ENCODE measurements around the gene ARHGAP44.
A peak's percentile ranks its signal among the peaks of the same experiment; 100 is the strongest.

Gene ARHGAP44

GRCh38 chr17:12998461-12998860 lies 209.2 kb downstream of the ARHGAP44 start:
- DNase-seq = no peak

- no peak for DNase-seq
Observed at GRCh38 chr17:12998874-12999273, 209.6 kb downstream of the ARHGAP44 start.

GRCh38 chr17:13000561-13000960 lies 211.3 kb downstream of the ARHGAP44 start:
- no peak for DNase-seq

- DNase-seq = peak; percentile 83
Observed at GRCh38 chr17:13001991-13002615, 212.8 kb downstream of the ARHGAP44 start.

GRCh38 chr17:13002761-13003453 lies 213.6 kb downstream of the ARHGAP44 start:
- peak; percentile 59 for DNase-seq

GRCh38 chr17:13003454-13003851 lies 214.2 kb downstream of the ARHGAP44 start:
- no peak for DNase-seq

GRCh38 chr17:13003927-13004326 lies 214.6 kb downstream of the ARHGAP44 start:
- DNase-seq = no peak

GRCh38 chr17:13004336-13004735 lies 215.0 kb downstream of the ARHGAP44 start:
- no peak for DNase-seq

- no peak for DNase-seq
Observed at GRCh38 chr17:13005530-13005929, 216.2 kb downstream of the ARHGAP44 start.

- DNase-seq = no peak
Observed at GRCh38 chr17:13008461-13008860, 219.2 kb downstream of the ARHGAP44 start.

- DNase-seq = no peak
Observed at GRCh38 chr17:13010959-13011358, 221.7 kb downstream of the ARHGAP44 start.

GRCh38 chr17:13014801-13015200 lies 225.5 kb downstream of the ARHGAP44 start:
- DNase-seq = no peak

GRCh38 chr17:13016881-13017654 lies 227.8 kb downstream of the ARHGAP44 start:
- no peak for DNase-seq

GRCh38 chr17:13017655-13018459 lies 228.6 kb downstream of the ARHGAP44 start, which contains the start of gene ELAC2:
Gene ELAC2 (minus strand): TSS chr17:13018027. CDS start chr17:13017947, 80 bp downstream.
- peak; percentile 99 for DNase-seq

GRCh38 chr17:13024016-13024415 lies 234.7 kb downstream of the ARHGAP44 start:
- no peak for DNase-seq

- DNase-seq = peak; percentile 62
Observed at GRCh38 chr17:13024526-13025257, 235.4 kb downstream of the ARHGAP44 start.

- DNase-seq = no peak
Observed at GRCh38 chr17:13025258-13025627, 235.9 kb downstream of the ARHGAP44 start.

- no peak for DNase-seq
Observed at GRCh38 chr17:13025687-13026086, 236.4 kb downstream of the ARHGAP44 start.

GRCh38 chr17:13027246-13027645 lies 237.9 kb downstream of the ARHGAP44 start:
- DNase-seq = no peak

GRCh38 chr17:13029340-13029739 lies 240.0 kb downstream of the ARHGAP44 start:
- no peak for DNase-seq

GRCh38 chr17:13030056-13030455 lies 240.8 kb downstream of the ARHGAP44 start:
- no peak for DNase-seq
